Measurements from ENCODE around the gene SEPTIN6. TPM values are rescaled to one million over a fixed set of nuclear protein-coding genes. Genes with fewer than 3 reads are reported as not detected.
"Not testable (repeated sequence)": the region's sequence is repeated elsewhere in the genome, so short reads cannot be mapped to it uniquely, and the experiment has no call there.

Gene SEPTIN6
- total RNA-seq, 4 donors from 2014 or later = 3.4 to 13.4 (median 8.2) TPM

GRCh38 chrX:119685225-119686066 lies 7.5 kb downstream of the SEPTIN6 start:
- TF ChIP-seq POLR2A (IDR thresholded peaks at IDR 0.05) (peak in 1 of 4 donors; percentile 31), CTCF (IDR thresholded peaks at IDR 0.05) (no peak)

GRCh38 chrX:119684916-119685224 lies 8.1 kb downstream of the SEPTIN6 start:
- 22 to 60% methylated on average over 1 of the region's 1 CpG for WGBS, 2 donors
- peak overlapping the region; percentile 30 to 90 (median 78) for H3K27ac ChIP-seq
- no peak for DNase-seq
- peak overlapping the region in 1 of 4 donors; percentile 39 for H3K4me3 ChIP-seq
- TF ChIP-seq POLR2A (IDR thresholded peaks at IDR 0.05) (no peak), CTCF (IDR thresholded peaks at IDR 0.05) (no peak)
- no peaks in the 10 kb centered on the region for H3K36me3 ChIP-seq
- no peaks in the 10 kb centered on the region for H3K27me3 ChIP-seq
- no peaks in the 10 kb centered on the region for H3K9me3 ChIP-seq
- intact Hi-C loops (cut with DNase I) = no loop called here
- peaks cover 0 to 34% (median 8%) of the 10 kb centered on the region in 3 donors for H3K4me1 ChIP-seq

More at GRCh38 chrX:119685225-119686066, 7.5 kb downstream of the SEPTIN6 start:
- Histone ChIP-seq H3K4me1 (peaks cover 0 to 34% (median 8%) of the 10 kb centered on the region in 3 donors), H3K27ac (peak overlapping the region; percentile 59 to 90 (median 78)), H3K36me3 (no peaks in the 10 kb centered on the region), H3K9me3 (no peaks in the 10 kb centered on the region), H3K4me3 (peak overlapping the region in 1 of 4 donors; percentile 39), H3K27me3 (no peaks in the 10 kb centered on the region)
- no peak for DNase-seq
- intact Hi-C loops (cut with DNase I) = no loop called here
- WGBS, 2 donors = 63 to 70% methylated on average over 7 to 10 of the region's 15 CpGs

- 71 to 87% methylated on average over 4 of the region's 8 CpGs for WGBS, 2 donors
These were observed 8.7 kb downstream of the SEPTIN6 start for GRCh38 chrX:119684312-119684711.

GRCh38 chrX:119682019-119682989 lies 10.7 kb downstream of the SEPTIN6 start:
- no peaks in the 10 kb centered on the region for H3K27me3 ChIP-seq
- TF ChIP-seq POLR2A (IDR thresholded peaks at IDR 0.05) = peak in 1 of 4 donors; percentile 48
- no peak for TF ChIP-seq CTCF (IDR thresholded peaks at IDR 0.05)
- no peaks in the 10 kb centered on the region for H3K36me3 ChIP-seq
- peak overlapping the region in 3 of 4 donors; percentile 34 to 67 (median 48) for H3K27ac ChIP-seq
- peaks cover 0 to 28% (median 4%) of the 10 kb centered on the region in 3 donors for H3K4me1 ChIP-seq
- intact Hi-C loops (cut with DNase I) = no loop called here
- no peaks in the 10 kb centered on the region for H3K9me3 ChIP-seq
- DNase-seq = no peak
- whole genome bisulfite sequencing, 2 donors = 55 to 70% methylated on average over 13 to 14 of the region's 15 CpGs
- H3K4me3 ChIP-seq = no peak overlapping the region

More at GRCh38 chrX:119684312-119684711, 8.7 kb downstream of the SEPTIN6 start:
- Histone ChIP-seq H3K4me1 (peaks cover 0 to 34% (median 8%) of the 10 kb centered on the region in 3 donors), H3K27ac (peak overlapping the region; percentile 30 to 90 (median 78))
- H3K36me3 ChIP-seq; H3K9me3 ChIP-seq; H3K27me3 ChIP-seq; DNase-seq; intact Hi-C loops (cut with DNase I); H3K4me3 ChIP-seq: not testable (repeated sequence)

GRCh38 chrX:119677654-119677981 lies 15.3 kb downstream of the SEPTIN6 start:
- TF ChIP-seq CTCF (IDR thresholded peaks at IDR 0.05) = no peak
- no peak for TF ChIP-seq POLR2A (IDR thresholded peaks at IDR 0.05)
- Histone ChIP-seq H3K27me3 (no peaks in the 10 kb centered on the region), H3K4me3 (no peak overlapping the region), H3K4me1 (peaks cover 0 to 8% (median 5%) of the 10 kb centered on the region in 3 donors), H3K36me3 (no peaks in the 10 kb centered on the region), H3K27ac (peak overlapping the region in 2 of 4 donors; percentile 24 to 46), H3K9me3 (no peaks in the 10 kb centered on the region)
- WGBS, 2 donors = 67 to 81% methylated on average over 2 to 5 of the region's 6 CpGs
- DNase-seq = no peak
- intact Hi-C loops (cut with DNase I) = no loop called here
